Suprapubic skin (tissue), 3 donors: ENCODE measurements around the gene ZNF439.

ENCODE experiments used
- POLR2AphosphoS5 ChIP-seq, 3 donors: sonication (generic); formaldehyde crosslinking; IDR thresholded peaks; one replicate each; pipeline ENCODE4 v1.6.1; 2017; ENCODE audit warnings: antibody characterized with exemption in 3 of 3
- TF ChIP-seq, protein P1 (sequence below), 2 donors: fragments of 200-600 bp in 1 of 2; fragments of 450-650 bp in 1 of 2; sonication (generic) in 1 of 2; IDR thresholded peaks; one replicate each; pipeline ENCODE4 v1.5.1; 2016 to 2019; ENCODE audit warnings: antibody characterized with exemption in 2 of 2, mild to moderate bottlenecking in 1 of 2, moderate library complexity in 1 of 2

DNA sequence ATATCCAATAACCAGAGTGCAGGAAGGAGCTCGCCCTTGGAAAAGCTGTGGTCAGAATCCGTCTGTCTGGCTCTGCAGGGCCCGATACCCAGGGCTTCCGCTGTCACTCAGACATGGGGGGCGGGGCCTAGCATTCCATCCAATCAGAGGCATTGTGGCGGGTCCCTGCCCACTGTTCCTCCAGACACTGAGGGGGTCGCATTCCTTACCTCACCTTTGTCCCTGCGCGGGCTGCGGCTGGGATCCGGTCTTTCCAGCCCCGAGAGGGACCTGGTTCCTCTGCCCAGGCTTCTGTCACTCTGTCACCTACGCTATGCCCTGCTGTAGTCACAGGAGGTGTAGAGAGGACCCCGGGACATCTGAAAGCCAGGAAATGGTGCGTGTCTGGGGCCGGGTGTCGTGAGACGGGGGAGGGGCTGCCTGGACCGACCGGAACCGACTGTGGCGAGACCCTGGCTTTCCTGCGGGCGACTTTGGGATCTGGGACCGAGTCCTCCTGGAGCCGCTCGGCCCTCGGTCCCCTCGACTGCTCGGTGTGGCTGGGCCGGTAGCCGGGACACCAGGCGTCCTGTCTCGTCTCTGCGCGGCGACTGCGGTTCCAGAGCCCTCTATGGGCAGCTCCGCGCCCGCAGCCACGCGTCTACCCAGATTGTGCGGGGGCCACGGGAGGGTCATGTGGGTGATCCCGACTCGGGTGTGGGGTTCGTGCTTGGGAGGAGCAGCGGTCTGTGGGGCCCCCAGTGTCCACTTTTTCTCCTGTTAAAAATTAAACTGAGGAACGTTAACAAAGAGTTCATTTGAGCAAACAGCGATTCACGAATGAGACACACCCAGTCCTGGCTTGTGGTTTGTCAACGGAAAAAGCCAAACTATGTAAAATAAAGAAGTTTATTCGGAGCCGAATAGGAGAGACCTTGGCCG, 39.3 kb downstream of the ZNF439 start, which contains the start of gene ZNF69:
- TF ChIP-seq, protein P1, sequence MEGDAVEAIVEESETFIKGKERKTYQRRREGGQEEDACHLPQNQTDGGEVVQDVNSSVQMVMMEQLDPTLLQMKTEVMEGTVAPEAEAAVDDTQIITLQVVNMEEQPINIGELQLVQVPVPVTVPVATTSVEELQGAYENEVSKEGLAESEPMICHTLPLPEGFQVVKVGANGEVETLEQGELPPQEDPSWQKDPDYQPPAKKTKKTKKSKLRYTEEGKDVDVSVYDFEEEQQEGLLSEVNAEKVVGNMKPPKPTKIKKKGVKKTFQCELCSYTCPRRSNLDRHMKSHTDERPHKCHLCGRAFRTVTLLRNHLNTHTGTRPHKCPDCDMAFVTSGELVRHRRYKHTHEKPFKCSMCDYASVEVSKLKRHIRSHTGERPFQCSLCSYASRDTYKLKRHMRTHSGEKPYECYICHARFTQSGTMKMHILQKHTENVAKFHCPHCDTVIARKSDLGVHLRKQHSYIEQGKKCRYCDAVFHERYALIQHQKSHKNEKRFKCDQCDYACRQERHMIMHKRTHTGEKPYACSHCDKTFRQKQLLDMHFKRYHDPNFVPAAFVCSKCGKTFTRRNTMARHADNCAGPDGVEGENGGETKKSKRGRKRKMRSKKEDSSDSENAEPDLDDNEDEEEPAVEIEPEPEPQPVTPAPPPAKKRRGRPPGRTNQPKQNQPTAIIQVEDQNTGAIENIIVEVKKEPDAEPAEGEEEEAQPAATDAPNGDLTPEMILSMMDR (IDR thresholded peaks at IDR 0.05) = peak in 1 of 2 donors; percentile 12
- no peak for TF ChIP-seq POLR2AphosphoS5 (IDR thresholded peaks at IDR 0.05)
